Heart left ventricle (tissue), 16 donors: ENCODE results near the gene NEK4. TPM values are rescaled to one million over a fixed set of nuclear protein-coding genes. Genes with fewer than 3 reads are reported as not detected.

Experiments used
- ATAC-seq, 4 donors: fragments of 200-7000 bp; cut with Tn5 transposase; one replicate each; pipeline ENCODE4 v1.9.1; 2020 to 2022; ENCODE audit warnings: moderate library complexity in 4 of 4, mild to moderate bottlenecking in 3 of 4, moderate number of reproducible peaks in 1 of 4
- DNase-seq, 5 donors: peaks; one replicate each; pipeline ENCODE4 v3.0.0-alpha.2; 2020
- H3K27ac ChIP-seq, 12 donors: fragments of 200-600 bp; sonication (generic) in 4 of 12; one replicate each; pipeline versions ENCODE4 v1.5.0 to v1.8.0; 2016 to 2022; ENCODE audit warnings: mild to moderate bottlenecking in 2 of 12
- H3K27me3 ChIP-seq, 9 donors: fragments of 200-600 bp; sonication (generic) in 2 of 9; one replicate each; pipeline versions ENCODE4 v1.5.1 to v1.8.0; 2016 to 2022; ENCODE audit warnings: mild to moderate bottlenecking in 3 of 9
- H3K36me3 ChIP-seq, 9 donors: fragments of 200-600 bp; sonication (generic) in 2 of 9; one replicate each; pipeline versions ENCODE4 v1.5.0 to v1.8.0; 2018 to 2022; ENCODE audit warnings: mild to moderate bottlenecking in 2 of 9
- H3K4me1 ChIP-seq, 12 donors: fragments of 200-600 bp; sonication (generic) in 4 of 12; one replicate each; pipeline versions ENCODE4 v1.5.0 to v1.8.0; 2016 to 2022; ENCODE audit warnings: mild to moderate bottlenecking in 3 of 12
- H3K4me3 ChIP-seq, 12 donors: fragments of 200-600 bp; sonication (generic) in 4 of 12; one replicate each; pipeline versions ENCODE4 v1.5.0 to v1.8.0; 2017 to 2022; ENCODE audit warnings: mild to moderate bottlenecking in 9 of 12, moderate library complexity in 4 of 12
- H3K9me3 ChIP-seq, 12 donors: fragments of 200-600 bp; sonication (generic) in 4 of 12; one replicate each; pipeline versions ENCODE4 v1.5.0 to v1.8.0; 2016 to 2022; ENCODE audit warnings: mild to moderate bottlenecking in 1 of 12
- CTCF ChIP-seq, 12 donors: fragments of 200-600 bp; sonication (generic) in 4 of 12; IDR thresholded peaks; one replicate each; pipeline versions ENCODE4 v1.5.0 to v1.8.0; 2018 to 2022; ENCODE audit warnings: antibody characterized with exemption in 12 of 12, mild to moderate bottlenecking in 5 of 12
- POLR2A ChIP-seq, 2 donors: fragments of 450-650 bp; IDR thresholded peaks; one replicate each; pipeline ENCODE4 v1.6.1; 2017; ENCODE audit warnings: antibody characterized with exemption in 2 of 2, mild to moderate bottlenecking in 2 of 2, moderate library complexity in 2 of 2
- WGBS, 4 donors: extraction: QIAGEN DNeasy Blood & Tissue Kit in 2 of 4; methylation state at CpG; one replicate each; pipeline versions ENCODE4 v1.1.5 to v1.1.7; 2013 to 2018; 5-methylcytosine and 5-hydroxymethylcytosine counted together
- intact Hi-C, 10 donors: fragments of 100-400 bp; cut with DNase I; formaldehyde crosslinking; loops; one replicate each; pipeline versions ENCODE4 v1.11.1 to v1.14.2; 2022
- polyA plus RNA-seq, 2 donors: library from polyadenylated mRNA; stranded (reverse); fragments of 200-250 nt; gene quantifications; one replicate each; pipeline ENCODE4 v1.2.3, GENCODE V29; 2013
- total RNA-seq, 9 donors: library from RNA; depleted of rRNA in 2 of 9; stranded (reverse); fragments of >200 nt in 2 of 9; fragmentation: NEBNext Ultra II Directional in 3 of 9; extraction: Animal tissue kit (Norgen Biotek cat#: 25700) in 3 of 9; gene quantifications; one replicate each; pipeline versions ENCODE4 v1.1.0 to v1.2.4, GENCODE V29; 2016 to 2023
- donor health status: ischemic (EF 13 %, LVEDD 7.1; RV severe dilation, severe dysfunction).
- donor health status: healthy with polysubstance abuse.
- donor health status: DM: no; HTN: yes; CAD: no.
- donor health status: DM: no; HTN: no; CAD: no.
- donor health status: ischemic (EF 25% LVEDD 6.9; RV normal size, moderate dysfunction).
- donor health status: ischemic (EF 25% LVEDD 5.7; RV mildly dilated, moderate dysfunction).
- donor health status: healthy.
- donor health status: DM: yes; HTN: yes; CAD: no.
- donor health status: ischemic (EF 35%, LVEDD 5.7; RV mildly dilated, moderate dysfunction).
- donor health status: nonischemic (EF 11% LVEDD 7.7; RV severe dilation, severe dysfunction).
- donor health status: DM: yes; HTN: yes; CAD: no.
- donor health status: PGD.
- donor health status: ischemic (EF 29% LVEDD 5.4; RV normal size, mild dysfunction).
- donor health status: nonischemic (EF 23%, LVEDD 6.1; RV moderate dilation, normal function).

NEK4 gene
- total and polyA plus RNA-seq, 11 donors: 2.7 to 21.5 (median 14.6) TPM

GRCh38 chr3:52685285-52685708 lies 85.4 kb downstream of the NEK4 start:
- intact Hi-C loops: loop anchor here in 7 of 10 donors (1.0 to 10.0 kb wide), 5 partner anchors 20 to 230 kb away; partner anchors contain the start of genes GLT8D1 (in 1 of the 7), NISCH (in 1 of the 7) and TNNC1 (in 1 of the 7)
- TF ChIP-seq POLR2A (IDR thresholded peaks at IDR 0.05) (no peak), CTCF (IDR thresholded peaks at IDR 0.05) (no peak)
- peak overlapping the region; percentile 91 to 99 (median 98) for H3K27ac ChIP-seq
- WGBS, 4 donors: 0 to 2% (median 0%) methylated on average over 14 to 41 of the region's 41 CpGs
- H3K27me3 ChIP-seq: no peaks in the 10 kb centered on the region
- ATAC-seq (peak; percentile 67 to 95 (median 90)), DNase-seq (peak; percentile 84 to 89 (median 86))
- H3K9me3 ChIP-seq: no peaks in the 10 kb centered on the region
- peaks cover 5 to 52% (median 37%) of the 10 kb centered on the region in 9 donors for H3K36me3 ChIP-seq
- peak overlapping the region; percentile 55 to 91 (median 84) for H3K4me3 ChIP-seq
- H3K4me1 ChIP-seq: peaks cover 12 to 71% (median 42%) of the 10 kb centered on the region in 12 donors

GRCh38 chr3:52684184-52684583 lies 86.6 kb downstream of the NEK4 start:
- H3K9me3 ChIP-seq: no peaks in the 10 kb centered on the region
- DNase-seq: no peak
- intact Hi-C loops: loop anchor here in 9 of 10 donors (5.0 to 10.0 kb wide), 4 partner anchors 147 to 229 kb away; partner anchors contain the start of genes NISCH (in 1 of the 9), TNNC1 (in 1 of the 9) and UQCC5 (in 1 of the 9)
- no peaks in the 10 kb centered on the region for H3K27me3 ChIP-seq
- peaks cover 16 to 82% (median 47%) of the 10 kb centered on the region in 12 donors for H3K4me1 ChIP-seq
- TF ChIP-seq CTCF (IDR thresholded peaks at IDR 0.05) (no peak), POLR2A (IDR thresholded peaks at IDR 0.05) (no peak)
- H3K36me3 ChIP-seq: peaks cover 2 to 51% (median 32%) of the 10 kb centered on the region in 9 donors
- H3K4me3 ChIP-seq: peak overlapping the region in 6 of 12 donors; percentile 64 to 91 (median 84)
- 58 to 65% (median 61%) methylated on average over 5 of the region's 5 CpGs for WGBS, 4 donors
- no peak for ATAC-seq
- peak overlapping the region in 4 of 12 donors; percentile 92 to 99 (median 98) for H3K27ac ChIP-seq

- no peak for ATAC-seq
- peak overlapping the region in 1 of 12 donors; percentile 98 for H3K27ac ChIP-seq
- 45 to 81% (median 71%) methylated on average over 6 of the region's 6 CpGs for WGBS, 4 donors
These were observed 87.1 kb downstream of the NEK4 start for GRCh38 chr3:52683611-52684010.

More at GRCh38 chr3:52683611-52684010, 87.1 kb downstream of the NEK4 start:
- peak in 1 of 5 donors; percentile 32 for DNase-seq
- intact Hi-C loops: loop anchor here in 9 of 10 donors (5.0 to 10.0 kb wide), 4 partner anchors 146 to 229 kb away; partner anchors contain the start of genes NISCH (in 1 of the 9), TNNC1 (in 1 of the 9) and UQCC5 (in 1 of the 9)
- H3K27me3 ChIP-seq: no peaks in the 10 kb centered on the region
- no peak overlapping the region for H3K4me3 ChIP-seq
- H3K36me3 ChIP-seq: peaks cover 0 to 51% (median 32%) of the 10 kb centered on the region in 9 donors
- TF ChIP-seq CTCF (IDR thresholded peaks at IDR 0.05): no peak
- TF ChIP-seq POLR2A (IDR thresholded peaks at IDR 0.05): no peak
- no peaks in the 10 kb centered on the region for H3K9me3 ChIP-seq
- H3K4me1 ChIP-seq: peaks cover 16 to 87% (median 50%) of the 10 kb centered on the region in 12 donors
